Naive B cell (primary cell): Measurements from ENCODE around the gene RBP7. TPM values are rescaled to one million over a fixed set of nuclear protein-coding genes. Genes with fewer than 3 reads are reported as not detected.

Experiments used
- ATAC-seq, 2 donors: fragments of 150-1000 bp; cut with Tn5 transposase; 2 replicates each; pipeline ENCODE4 v1.10.0; 2021; ENCODE audit warnings: low read depth in 2 of 2, mild to moderate bottlenecking in 2 of 2, moderate library complexity in 2 of 2
- DNase-seq: peaks from one replicate; pipeline ENCODE4 v3.0.0; 2022
- H3K27ac Mint-ChIP-seq, 6 donors: one replicate each; pipeline ENCODE4 v1.8.0; 2020 to 2022; ENCODE audit warnings: mild to moderate bottlenecking in 6 of 6, mixed read lengths in 6 of 6, moderate library complexity in 5 of 6, inconsistent platforms in 2 of 6
- H3K27me3 Mint-ChIP-seq, 3 donors: one replicate each; pipeline ENCODE4 v1.8.0; 2021 to 2022; ENCODE audit warnings: mixed read lengths in 3 of 3, mild to moderate bottlenecking in 1 of 3
- H3K36me3 Mint-ChIP-seq, 2 donors: one replicate each; pipeline ENCODE4 v1.8.0; 2020 to 2022; ENCODE audit warnings: mixed read lengths in 2 of 2, inconsistent platforms in 1 of 2, mild to moderate bottlenecking in 1 of 2
- H3K4me1 Mint-ChIP-seq, 3 donors: one replicate each; pipeline ENCODE4 v1.8.0; 2020 to 2022; ENCODE audit warnings: mixed read lengths in 3 of 3, inconsistent platforms in 1 of 3, mild to moderate bottlenecking in 1 of 3, moderate library complexity in 1 of 3
- H3K4me3 Mint-ChIP-seq, 8 donors: one replicate each; pipeline ENCODE4 v1.8.0; 2020 to 2022; ENCODE audit warnings: mild to moderate bottlenecking in 8 of 8, mixed read lengths in 8 of 8, moderate library complexity in 8 of 8, inconsistent platforms in 2 of 8
- H3K9me3 Mint-ChIP-seq, 7 donors: one replicate each; pipeline ENCODE4 v1.8.0; 2020 to 2022; ENCODE audit warnings: mixed read lengths in 7 of 7, mild to moderate bottlenecking in 5 of 7, inconsistent platforms in 2 of 7, moderate library complexity in 1 of 7
- polyA plus RNA-seq, 6 donors: library from polyadenylated mRNA; unstranded; fragments of 300-500 nt; fragmentation: Illumina TruSeq; gene quantifications; one replicate each; pipeline ENCODE4 v1.2.3, GENCODE V29; 2021; ENCODE audit warnings: low read depth in 6 of 6

RBP7 gene
- polyA plus RNA-seq, 6 donors from 2014 or later = 1.1 TPM; not detected in 5

DNA sequence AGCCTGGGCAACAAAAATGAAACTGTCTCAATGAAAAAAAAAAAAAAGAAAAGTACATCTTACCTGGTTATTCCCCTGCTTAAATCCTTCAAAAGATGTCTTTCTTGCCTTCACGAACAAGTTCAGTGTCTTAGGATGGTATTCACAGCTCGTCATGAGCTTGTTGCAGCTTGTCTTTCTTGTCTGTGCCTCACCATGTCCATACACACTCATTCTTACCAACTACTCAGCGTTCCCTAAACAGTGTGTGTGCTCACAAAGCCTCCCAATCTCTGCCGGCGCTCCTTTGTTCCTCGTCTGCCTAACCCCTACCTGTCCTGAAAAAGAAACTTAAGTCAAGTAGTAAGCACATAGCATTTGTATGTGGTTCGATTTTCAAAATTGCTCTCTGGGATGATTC lies 66.8 kb downstream of the RBP7 start:
- peak overlapping the region in 1 of 6 donors; percentile 8 for H3K27ac Mint-ChIP-seq
- H3K4me3 Mint-ChIP-seq = no peak overlapping the region
- DNase-seq = no peak
- H3K36me3 Mint-ChIP-seq = peaks cover 3 to 10% of the 10 kb centered on the region in 2 donors
- ATAC-seq = no peak
- no peaks in the 10 kb centered on the region for H3K9me3 Mint-ChIP-seq
- peaks cover 17 to 35% (median 25%) of the 10 kb centered on the region in 3 donors for H3K4me1 Mint-ChIP-seq
- no peaks in the 10 kb centered on the region for H3K27me3 Mint-ChIP-seq

DNA sequence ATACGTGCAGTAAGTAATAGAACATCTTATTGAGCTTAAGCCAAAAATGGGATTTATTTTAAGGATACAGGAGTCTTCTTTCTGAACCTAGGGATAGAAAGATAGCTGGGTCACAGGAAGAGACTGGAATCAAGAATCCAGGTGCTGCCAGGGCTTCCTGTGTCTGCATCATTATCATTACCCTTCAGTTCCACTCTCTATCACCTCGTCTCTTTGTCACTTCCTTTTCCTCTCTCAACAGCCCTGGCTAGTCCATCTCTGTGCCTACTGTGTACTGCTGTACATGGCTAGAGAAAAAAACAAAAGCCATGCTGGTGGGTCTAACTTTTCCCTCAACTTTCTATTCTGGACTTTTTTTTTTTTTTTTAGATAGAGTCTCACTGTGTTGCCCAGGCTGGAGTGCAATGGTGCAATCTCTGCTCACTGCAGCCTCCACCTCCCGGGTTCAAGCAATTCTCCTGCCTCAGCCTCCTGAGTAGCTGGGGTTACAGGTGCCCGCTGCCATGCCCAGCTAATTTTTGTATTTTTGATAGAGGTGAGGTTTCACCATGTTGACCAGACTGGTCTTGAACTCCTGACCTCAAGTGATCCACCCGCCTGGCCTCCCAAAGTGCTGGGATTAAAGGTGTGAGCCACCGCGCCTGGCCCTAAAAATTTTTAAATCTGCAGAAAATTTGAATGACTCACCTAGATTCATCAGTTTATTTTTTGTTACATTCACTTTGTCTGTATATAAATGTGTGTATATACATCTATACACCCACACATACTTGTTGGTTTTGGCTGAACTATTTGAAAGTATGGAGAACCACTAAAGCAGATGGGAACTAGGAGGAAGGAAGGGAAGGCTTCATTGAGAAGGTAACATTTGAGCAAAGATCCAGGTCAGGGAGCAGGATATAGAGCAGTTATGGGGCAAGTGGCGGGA lies 67.7 kb downstream of the RBP7 start:
- DNase-seq = no peak
- peak overlapping the region in 3 of 6 donors; percentile 27 to 70 (median 59) for H3K27ac Mint-ChIP-seq
- ATAC-seq = no peak
- H3K4me1 Mint-ChIP-seq = peaks cover 20 to 40% (median 30%) of the 10 kb centered on the region in 3 donors
- H3K4me3 Mint-ChIP-seq = no peak overlapping the region
- H3K36me3 Mint-ChIP-seq = peaks cover 7 to 10% of the 10 kb centered on the region in 2 donors
- no peaks in the 10 kb centered on the region for H3K9me3 Mint-ChIP-seq
- no peaks in the 10 kb centered on the region for H3K27me3 Mint-ChIP-seq

DNA sequence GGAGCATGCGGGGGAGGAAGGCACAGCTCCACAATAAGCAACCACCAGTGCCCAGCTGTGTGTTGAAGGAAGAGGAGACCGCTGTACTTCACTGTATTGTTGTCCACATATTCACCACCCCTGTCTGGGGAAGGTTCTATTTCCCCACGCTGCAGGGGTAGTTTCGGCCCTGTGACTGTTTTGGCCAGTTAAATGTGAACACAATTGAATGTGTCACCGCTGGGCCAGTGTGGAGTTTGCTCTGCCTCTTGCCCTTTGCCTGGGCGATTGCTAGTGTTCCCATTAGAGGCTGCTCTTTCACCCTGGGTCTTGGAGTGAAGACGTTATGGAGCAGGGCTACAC lies 68.3 kb downstream of the RBP7 start:
- H3K36me3 Mint-ChIP-seq = peaks cover 7 to 10% of the 10 kb centered on the region in 2 donors
- no peaks in the 10 kb centered on the region for H3K9me3 Mint-ChIP-seq
- no peak overlapping the region for H3K27ac Mint-ChIP-seq
- ATAC-seq = no peak
- H3K4me1 Mint-ChIP-seq = peaks cover 20 to 40% (median 30%) of the 10 kb centered on the region in 3 donors
- DNase-seq = no peak
- H3K4me3 Mint-ChIP-seq = no peak overlapping the region
- H3K27me3 Mint-ChIP-seq = no peaks in the 10 kb centered on the region

Other genes starting within 250 kb of the RBP7 start
- gene CLSTN1, start 173.3 kb upstream of the RBP7 start, polyA plus RNA-seq = 10 to 100 TPM; 11.1 to 31.9 (median 15.0) TPM
- 10 to 100 TPM in 2 of 6 donors, 1 to 10 TPM in 4; 7.4 to 13.4 (median 8.6) TPM for gene CTNNBIP1, start 87.0 kb upstream of the RBP7 start, polyA plus RNA-seq
- 10 to 100 TPM; 26.3 to 36.0 (median 31.1) TPM for gene LZIC, start 53.8 kb upstream of the RBP7 start, polyA plus RNA-seq
- 1 to 10 TPM; 4.2 to 8.8 (median 6.8) TPM for gene NMNAT1, start 53.8 kb upstream of the RBP7 start, polyA plus RNA-seq
- gene UBE4B, start 35.7 kb downstream of the RBP7 start, polyA plus RNA-seq = 10 to 100 TPM in 1 of 6 donors, 1 to 10 TPM in 5; 2.0 to 11.7 (median 7.8) TPM
- gene KIF1B, start 213.3 kb downstream of the RBP7 start, polyA plus RNA-seq = 1 to 10 TPM in 4 of 6 donors, under 1 TPM in 2; 0.84 to 2.0 (median 1.4) TPM